Pons (tissue), 1 donor: ENCODE data around the gene DYNC2LI1.

ENCODE experiments used
- DNase-seq: peaks from one replicate; pipeline ENCODE4 v3.0.0-alpha.2; 2016; ENCODE audit warnings: low spot score

The DYNC2LI1 gene

DNA sequence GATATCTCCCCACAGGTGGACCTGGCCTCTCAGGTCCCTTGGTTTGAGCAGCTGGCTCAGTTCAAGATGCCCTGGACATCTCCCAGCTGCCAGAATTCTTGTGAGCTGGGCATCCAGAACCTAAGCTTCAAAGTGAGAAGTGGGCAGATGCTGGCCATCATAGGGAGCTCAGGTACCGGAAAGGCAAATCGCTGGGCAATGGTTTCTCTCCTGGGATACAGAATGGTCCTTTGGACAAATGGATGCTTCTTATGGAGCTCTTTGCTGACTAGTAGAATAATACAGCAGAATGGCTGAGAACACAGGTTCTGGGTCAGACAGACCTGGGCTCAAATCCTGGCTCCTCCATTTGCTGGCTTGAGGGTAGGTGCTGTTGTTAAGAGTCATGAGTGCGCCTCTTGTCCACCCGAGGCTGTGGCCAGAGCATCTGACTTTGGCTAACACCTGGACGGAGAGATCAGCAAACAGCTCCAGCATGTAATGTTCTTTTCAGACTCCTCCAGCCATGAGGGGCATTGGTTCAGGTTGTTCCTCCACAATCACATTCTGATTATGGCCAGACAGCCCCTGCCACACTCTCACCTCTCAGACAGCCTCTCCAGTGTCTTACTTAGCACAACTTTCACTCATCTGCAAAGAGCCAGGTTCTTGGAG is 72.4 kb downstream of the DYNC2LI1 start:
- no peak for DNase-seq

GRCh38 chr2:43848214-43848613 is 74.4 kb downstream of the DYNC2LI1 start:
- DNase-seq, result no peak

DNA sequence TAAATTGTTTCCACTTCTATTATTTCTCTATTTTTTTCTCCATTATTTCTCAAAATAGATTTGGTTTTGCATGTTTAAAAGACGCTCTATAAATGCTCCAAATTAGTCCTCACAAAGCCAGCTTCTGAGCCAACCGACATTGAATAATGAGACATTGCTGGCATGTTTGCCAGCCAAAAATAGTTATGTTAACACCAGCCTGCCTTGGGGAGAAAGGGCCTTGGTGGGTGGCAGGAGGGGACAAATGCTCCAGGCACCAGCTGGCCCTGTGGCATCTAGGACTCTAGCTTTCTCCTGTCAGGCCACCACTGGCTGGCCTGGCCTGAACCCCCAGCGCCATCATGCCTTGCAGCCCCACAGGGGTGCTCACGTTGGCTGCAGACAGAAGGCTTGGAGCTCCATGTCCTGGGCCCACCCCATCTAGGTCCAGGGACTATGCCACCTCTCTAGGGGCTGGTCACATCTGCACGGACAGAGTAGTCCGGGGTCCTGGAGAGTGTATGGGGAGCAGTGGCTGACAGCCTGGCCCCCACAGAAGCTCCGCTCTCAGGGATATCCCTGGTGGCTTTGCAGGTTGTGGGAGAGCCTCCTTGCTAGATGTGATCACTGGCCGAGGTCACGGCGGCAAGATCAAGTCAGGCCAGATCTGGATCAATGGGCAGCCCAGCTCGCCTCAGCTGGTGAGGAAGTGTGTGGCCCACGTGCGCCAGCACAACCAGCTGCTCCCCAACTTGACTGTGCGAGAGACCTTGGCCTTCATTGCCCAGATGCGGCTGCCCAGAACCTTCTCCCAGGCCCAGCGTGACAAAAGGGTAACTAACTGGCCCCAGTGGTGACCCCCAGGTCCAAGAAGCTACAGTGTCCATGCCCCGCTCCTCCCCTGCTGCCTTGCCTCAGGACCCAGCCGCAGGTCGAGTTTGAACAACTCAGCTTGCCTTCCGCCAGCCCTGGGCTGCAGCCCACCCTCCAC is 77.5 kb downstream of the DYNC2LI1 start:
- DNase-seq, result no peak

DNA sequence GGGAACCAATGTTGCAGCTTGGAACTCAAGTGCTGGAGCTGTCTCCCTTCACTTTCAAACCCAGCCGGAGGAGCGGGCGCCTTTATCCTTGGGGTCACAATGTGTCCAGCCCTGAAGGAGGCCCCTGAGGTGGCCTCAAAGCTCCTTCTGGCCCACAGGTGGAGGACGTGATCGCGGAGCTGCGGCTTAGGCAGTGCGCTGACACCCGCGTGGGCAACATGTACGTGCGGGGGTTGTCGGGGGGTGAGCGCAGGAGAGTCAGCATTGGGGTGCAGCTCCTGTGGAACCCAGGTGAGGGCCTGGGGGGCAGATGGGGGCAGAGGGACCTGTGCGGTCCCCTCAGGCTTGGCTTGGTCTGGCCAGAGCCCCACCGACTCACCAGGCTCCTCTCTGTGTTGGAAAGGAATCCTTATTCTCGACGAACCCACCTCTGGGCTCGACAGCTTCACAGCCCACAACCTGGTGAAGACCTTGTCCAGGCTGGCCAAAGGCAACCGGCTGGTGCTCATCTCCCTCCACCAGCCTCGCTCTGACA is 78.4 kb downstream of the DYNC2LI1 start:
- no peak for DNase-seq

GRCh38 chr2:43853141-43854081 is 79.6 kb downstream of the DYNC2LI1 start:
- DNase-seq, result no peak

DNA sequence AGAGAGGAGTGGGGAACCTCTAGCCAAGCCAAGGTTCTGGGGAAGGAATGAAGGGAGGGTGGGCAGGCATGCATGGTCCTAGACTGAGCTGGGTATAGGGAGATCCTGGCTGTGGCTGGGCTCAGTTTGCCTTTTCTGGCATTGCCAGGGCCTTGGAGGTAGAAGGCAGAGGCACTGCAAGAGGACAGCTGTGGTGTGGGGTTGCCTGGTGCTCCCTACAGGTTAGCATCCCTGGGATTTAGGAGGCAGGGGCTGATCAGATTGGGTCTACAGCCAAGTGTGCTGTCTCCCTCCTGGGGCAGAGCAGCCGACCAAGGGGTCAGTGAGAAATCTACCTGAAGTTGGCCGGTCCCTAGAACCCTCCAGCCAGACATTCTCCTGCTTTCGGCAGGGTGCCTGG is 80.8 kb downstream of the DYNC2LI1 start:
- DNase-seq, result no peak

GRCh38 chr2:43855292-43855691 is 81.5 kb downstream of the DYNC2LI1 start:
- DNase-seq, result no peak
